Astrocyte of the cerebellum (primary cell): ENCODE results near the gene ODF2.
"Not testable (repeated sequence)": the region's sequence is repeated elsewhere in the genome, so short reads cannot be mapped to it uniquely, and the experiment has no call there.

Experiments
- DNase-seq: peaks from one replicate; pipeline ENCODE4 v3.0.0-alpha.2; 2011; ENCODE audit warnings: low read depth
- H3K4me3 ChIP-seq: 2 replicates; pipeline ENCODE4 v1.5.1; 2011; ENCODE audit warnings: mild to moderate bottlenecking, low read depth, low read length, moderate library complexity
- CTCF ChIP-seq: IDR thresholded peaks from 2 replicates; pipeline ENCODE4 v1.5.1; 2012; ENCODE audit warnings: low read length, low read depth, moderate library complexity, mild to moderate bottlenecking; ENCODE audit errors: missing control alignments
- in situ Hi-C: cut with HindIII; loops from 2 replicates; pipeline ENCODE4 v1.10.0; 2017; ENCODE audit warnings: low sequenced_read_pairs

The ODF2 gene

GRCh38 chr9:128503870-128504269 is 48.1 kb downstream of the ODF2 start:
- DNase-seq, result no peak
- in situ Hi-C loops, result no loop called here
- peak overlapping the region; percentile 96 for H3K4me3 ChIP-seq
- TF ChIP-seq CTCF, result no peak

GRCh38 chr9:128504485-128505413 is 48.9 kb downstream of the ODF2 start, which contains the start of gene GLE1:
GLE1 (plus strand) TSS chr9:128504719; CDS start chr9:128504806, 87 bp downstream.
- no peak for TF ChIP-seq CTCF
- peak; percentile 76 for DNase-seq
- H3K4me3 ChIP-seq, result peak within 1 kb of the TSS; percentile 96
- in situ Hi-C loops, result no loop called here

- no peak for DNase-seq
- TF ChIP-seq CTCF, result no peak
These were observed 49.6 kb downstream of the ODF2 start for GRCh38 chr9:128505414-128505765.

GRCh38 chr9:128505906-128506305 is 50.1 kb downstream of the ODF2 start:
- peak overlapping the region; percentile 96 for H3K4me3 ChIP-seq
- in situ Hi-C loops, DNase-seq: not testable (repeated sequence)

More at GRCh38 chr9:128505414-128505765, 49.6 kb downstream of the ODF2 start:
- peak overlapping the region; percentile 96 for H3K4me3 ChIP-seq
- in situ Hi-C loops, result no loop called here

GRCh38 chr9:128512820-128513219 is 57.0 kb downstream of the ODF2 start:
- H3K4me3 ChIP-seq, result no peak overlapping the region
- in situ Hi-C loops, result no loop called here
- DNase-seq, result no peak
- no peak for TF ChIP-seq CTCF

- in situ Hi-C loops, result no loop called here
- no peak overlapping the region for H3K4me3 ChIP-seq
- DNase-seq, result no peak
- TF ChIP-seq CTCF, result no peak
These were observed 66.2 kb downstream of the ODF2 start for GRCh38 chr9:128521956-128522355.
